ENCODE data around the gene RYR3.

- no peak for TF ChIP-seq POLR2A (IDR thresholded peaks at IDR 0.05)
- TF ChIP-seq CTCF (IDR thresholded peaks at IDR 0.05) = no peak
Measured at GRCh38 chr15:33742800-33743199, 432.0 kb downstream of the RYR3 start.

Measured in lower leg skin (tissue), 3 donors.